HG03108 (cell line): ENCODE measurements around the gene BLM.
"Not testable (repeated sequence)": the region's sequence is repeated elsewhere in the genome, so short reads cannot be mapped to it uniquely, and the experiment has no call there.

ENCODE experiments used
- ATAC-seq: cut with Tn5 transposase; IDR thresholded peaks from one replicate; pipeline ENCODE4 v1.9.1; 2021; ENCODE audit warnings: moderate library complexity; ENCODE audit not compliant: unreplicated experiment

Gene BLM

GRCh38 chr15:90840157-90840855 is 123.2 kb downstream of the BLM start:
- no peak for ATAC-seq

- no peak for ATAC-seq
Observed at GRCh38 chr15:90840954-90841353, 123.8 kb downstream of the BLM start.

GRCh38 chr15:90844696-90845095 is 127.5 kb downstream of the BLM start:
- no peak for ATAC-seq

GRCh38 chr15:90845201-90845949 is 128.2 kb downstream of the BLM start:
- ATAC-seq, result peak; percentile 83

DNA sequence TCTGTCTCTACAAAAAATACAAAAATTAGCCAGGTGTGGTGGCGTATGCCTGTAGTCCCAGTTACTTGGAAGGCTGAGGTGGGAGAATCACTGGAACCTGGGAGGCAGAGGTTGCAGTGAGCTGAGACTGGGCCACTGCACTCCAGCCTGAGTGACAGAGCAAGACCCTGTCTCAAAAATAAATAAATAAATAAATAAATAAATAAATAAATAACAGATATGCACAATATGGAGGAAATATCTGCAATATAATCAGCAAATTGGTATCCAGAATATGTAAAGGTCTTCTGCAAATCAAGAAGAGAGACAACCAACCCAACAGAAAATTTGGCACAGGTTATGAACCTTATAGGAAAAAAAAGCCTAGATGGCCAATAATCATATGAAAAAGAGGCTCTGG is 132.3 kb downstream of the BLM start:
- not testable (repeated sequence) for ATAC-seq

DNA sequence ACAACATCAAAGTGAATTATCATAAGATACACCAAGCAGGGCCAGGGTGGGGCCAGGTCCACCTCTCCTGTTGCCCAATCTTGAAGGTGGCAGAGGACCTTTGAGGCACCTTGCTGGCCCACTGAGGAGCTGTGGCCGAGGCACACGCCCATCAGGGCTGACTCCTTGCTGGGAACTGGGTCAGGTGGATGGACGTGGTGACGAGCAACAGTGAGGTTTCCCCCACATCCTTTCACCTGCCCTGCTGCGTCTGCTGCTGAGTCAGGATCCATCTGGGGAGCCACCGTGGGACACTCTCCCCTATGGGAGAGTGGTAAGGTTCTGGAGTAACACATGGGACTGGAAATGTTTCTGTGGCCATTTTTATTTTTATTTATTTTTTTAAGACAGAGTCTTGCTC is 134.0 kb downstream of the BLM start:
- no peak for ATAC-seq

DNA sequence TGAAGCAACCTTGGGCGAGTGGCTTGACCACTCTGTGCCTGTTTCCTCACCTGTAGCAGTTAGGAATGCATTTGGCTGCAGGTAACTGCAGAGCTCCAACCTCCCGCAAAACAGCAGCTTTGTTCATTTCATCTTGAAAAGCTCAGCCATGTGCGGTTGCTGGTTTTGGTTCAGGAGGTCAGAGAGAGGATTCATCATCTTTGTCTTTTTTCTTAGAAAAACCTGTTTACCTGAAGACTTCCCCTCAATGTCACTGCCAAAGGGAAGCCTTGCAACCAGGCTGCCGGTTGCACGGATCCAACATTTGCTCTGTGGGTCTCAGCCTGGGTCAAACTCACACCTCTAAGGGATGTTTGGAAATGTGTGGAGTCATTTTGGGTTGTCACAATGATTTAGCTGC is 134.8 kb downstream of the BLM start:
- no peak for ATAC-seq

- ATAC-seq, result no peak
Observed at GRCh38 chr15:90855139-90855538, 138.0 kb downstream of the BLM start.

DNA sequence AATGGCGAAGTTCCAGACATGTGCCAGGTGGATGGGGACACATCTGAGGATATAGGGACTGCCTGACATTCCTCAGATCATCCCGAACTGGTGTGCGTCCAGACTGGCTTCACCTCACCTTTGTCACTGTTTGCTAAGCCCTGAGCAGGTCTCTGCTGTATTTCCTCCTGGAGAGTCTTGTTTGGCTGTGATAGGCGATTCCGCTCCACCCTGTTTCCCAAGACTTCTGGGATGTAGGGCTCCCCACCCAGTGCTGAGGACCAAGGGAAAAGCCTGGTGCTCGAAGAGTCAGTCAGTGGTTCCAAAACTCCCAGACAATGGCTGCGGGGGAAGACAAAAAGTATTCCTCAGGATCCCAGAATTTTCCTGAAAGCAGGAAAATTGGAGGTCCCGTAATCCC is 140.2 kb downstream of the BLM start:
- no peak for ATAC-seq

- ATAC-seq, result no peak
Observed at GRCh38 chr15:90857883-90858443, 140.8 kb downstream of the BLM start.

DNA sequence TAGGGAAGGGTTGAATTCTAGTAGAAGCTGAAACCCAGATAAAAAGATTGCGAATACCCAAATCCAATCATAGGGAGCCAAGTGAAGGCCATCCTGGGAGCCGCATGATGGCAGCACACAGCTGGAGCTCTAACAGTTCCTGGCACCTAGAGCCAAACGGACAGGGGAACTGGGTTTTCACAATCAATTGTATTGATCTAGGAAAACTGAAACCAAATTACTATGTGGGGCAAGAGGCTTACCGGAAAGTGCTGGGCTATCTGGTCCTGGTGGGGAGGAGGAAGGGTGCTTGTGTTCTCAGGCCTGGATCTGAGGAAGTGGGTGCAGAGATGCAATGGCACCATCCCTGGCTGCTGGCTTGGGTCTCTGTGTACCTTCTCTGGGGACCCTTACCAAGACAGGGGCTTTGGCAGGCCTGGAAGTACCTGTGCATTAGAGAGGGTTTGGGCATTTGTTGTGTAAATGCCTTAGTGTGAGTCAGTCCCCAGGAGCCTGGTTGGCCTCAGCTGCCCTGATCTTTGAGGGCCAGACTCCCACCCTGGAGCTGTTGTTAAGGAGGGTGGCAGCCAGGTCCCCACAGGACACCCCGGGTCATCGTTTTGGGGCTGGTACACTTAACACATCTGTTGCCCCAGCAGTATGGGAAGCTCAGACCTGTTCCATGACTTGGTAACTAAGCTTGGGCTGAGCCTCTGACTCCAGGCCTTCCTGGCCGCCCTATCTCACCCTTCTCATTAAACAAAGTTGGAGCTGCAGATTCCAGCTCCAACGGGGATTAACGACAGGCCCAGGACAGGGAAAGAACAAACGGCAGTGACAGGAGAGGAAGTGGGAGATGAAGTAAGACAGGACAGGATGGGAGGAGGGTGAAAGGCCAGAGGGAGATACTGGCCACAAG is 142.3 kb downstream of the BLM start:
- ATAC-seq, result no peak

DNA sequence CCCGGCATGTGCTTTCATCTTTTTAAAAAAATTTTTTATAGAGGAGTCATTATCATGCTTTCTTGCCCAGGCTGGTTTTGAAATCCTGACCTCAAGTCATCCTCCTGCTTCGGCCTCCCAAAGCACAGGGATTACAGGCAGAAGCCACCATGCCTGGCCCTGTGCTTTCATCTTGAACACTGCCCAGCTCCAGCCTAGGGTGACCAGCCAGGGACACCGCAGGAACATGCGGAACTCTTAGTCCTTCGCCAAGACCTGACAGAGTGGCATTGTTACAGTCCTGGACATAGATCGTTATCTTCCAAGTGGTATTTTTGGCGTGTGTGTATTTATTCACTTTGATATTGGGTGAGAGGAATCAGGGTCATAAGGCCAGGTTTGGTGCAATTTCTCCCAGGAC is 143.3 kb downstream of the BLM start:
- ATAC-seq, result no peak

DNA sequence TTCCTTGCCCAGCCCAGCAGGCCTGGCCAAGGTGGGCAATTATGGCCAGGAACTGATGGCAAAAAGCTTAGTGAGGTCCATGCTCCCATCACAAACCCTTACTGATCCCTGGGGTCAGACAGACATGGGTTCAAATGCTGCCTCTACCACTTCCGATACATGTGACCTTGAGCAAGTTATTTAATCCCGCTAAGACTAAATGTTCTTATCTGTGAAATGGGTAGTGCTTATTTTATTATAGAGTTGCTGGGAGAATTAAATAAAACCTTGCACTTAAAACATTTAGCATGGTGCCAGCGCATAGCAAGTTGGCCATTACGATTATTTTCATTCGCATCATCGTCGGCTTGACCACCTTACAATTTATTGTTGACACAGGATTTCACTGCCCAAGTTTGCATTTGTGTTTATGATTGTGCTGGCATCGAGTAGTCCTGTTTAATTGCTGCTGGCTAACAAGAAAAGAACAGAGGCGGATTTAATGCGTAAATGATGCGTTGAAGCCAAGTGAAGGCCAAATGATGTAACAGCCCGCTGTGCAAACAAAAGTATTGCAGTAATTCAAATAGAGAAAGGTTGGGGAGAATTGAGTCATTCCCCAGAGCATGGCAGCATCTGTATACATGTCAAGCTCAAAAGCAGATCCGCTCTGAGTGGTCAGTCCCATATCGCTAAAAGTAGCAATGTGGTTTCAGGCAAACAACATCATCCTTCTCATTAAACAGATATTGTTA is 144.0 kb downstream of the BLM start:
- ATAC-seq, result no peak

- no peak for ATAC-seq
Observed at GRCh38 chr15:90862487-90862886, 145.3 kb downstream of the BLM start.

DNA sequence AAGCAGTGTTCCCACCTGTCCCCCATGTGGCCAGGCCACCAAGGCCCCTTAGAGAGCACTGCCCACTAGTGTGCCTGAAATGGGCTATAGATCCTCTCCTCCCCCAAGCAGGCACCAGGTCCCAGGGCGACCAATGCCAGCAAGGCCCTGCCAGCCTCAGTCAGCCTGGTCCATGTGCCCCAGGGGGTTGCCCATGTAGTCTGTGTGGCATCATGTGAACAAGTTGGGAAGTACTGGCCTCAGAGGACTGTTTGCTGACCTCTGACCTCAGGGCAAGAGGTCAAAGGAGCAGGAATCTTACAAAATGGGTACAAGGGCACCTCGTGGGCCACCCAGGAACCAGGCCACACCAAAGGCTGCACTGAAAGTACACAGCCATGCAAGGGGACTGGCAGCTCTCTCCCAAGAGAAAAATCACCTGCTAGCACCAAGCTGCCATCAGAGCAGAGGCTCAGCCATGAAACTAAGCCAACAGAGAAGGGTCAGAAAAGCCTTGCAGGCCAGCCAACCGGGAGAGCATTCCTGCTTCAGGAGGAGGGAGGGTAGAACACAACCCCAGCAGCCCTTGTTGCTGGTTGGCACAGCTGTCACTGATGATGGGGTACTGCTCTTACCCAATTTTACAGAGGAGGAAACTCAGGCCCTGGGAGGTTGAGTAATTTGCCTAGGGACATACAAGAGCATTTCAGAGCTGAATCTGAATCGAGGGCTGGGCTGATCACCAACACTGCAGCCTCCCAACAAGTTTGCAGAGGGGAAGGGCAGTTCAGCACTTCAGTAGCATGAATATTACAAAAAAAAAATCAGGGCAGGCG is 146.0 kb downstream of the BLM start:
- ATAC-seq, result no peak

GRCh38 chr15:90863987-90864386 is 146.8 kb downstream of the BLM start:
- no peak for ATAC-seq

DNA sequence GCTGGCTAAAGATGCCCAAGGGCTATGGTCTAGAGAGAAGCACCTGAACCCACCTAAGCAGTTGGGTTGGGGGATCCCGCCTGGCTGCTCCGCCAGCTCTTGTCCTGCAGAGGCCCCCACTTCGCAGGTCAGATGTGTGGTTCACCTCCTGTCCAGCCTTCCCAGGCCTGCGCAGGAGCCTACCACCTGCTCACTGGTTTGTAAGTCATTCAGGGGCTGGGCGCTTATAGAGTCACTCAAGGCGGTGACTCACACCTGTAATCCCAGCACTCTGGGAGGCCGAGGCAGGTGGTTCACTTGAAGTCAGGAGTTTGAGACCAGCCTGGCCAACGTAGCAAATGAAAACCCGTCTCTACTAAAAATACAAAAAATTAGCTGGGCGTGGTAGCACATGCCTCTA is 147.4 kb downstream of the BLM start:
- no peak for ATAC-seq

GRCh38 chr15:90865702-90866101 is 148.6 kb downstream of the BLM start:
- ATAC-seq, result no peak
